GM12873 (cell line): ENCODE measurements around the gene DNAJC5.

Experiments
- CTCF ChIP-seq: IDR thresholded peaks from 2 replicates; pipeline ENCODE4 v1.5.1; 2012; ENCODE audit warnings: low read depth, mild to moderate bottlenecking, moderate library complexity, low read length, control low read depth; ENCODE audit not compliant: insufficient read depth; ENCODE audit errors: missing control alignments

Gene DNAJC5

GRCh38 chr20:63859166-63859699 lies 35.7 kb upstream of the DNAJC5 start:
- no peak for TF ChIP-seq CTCF

GRCh38 chr20:63860325-63861051 lies 34.4 kb upstream of the DNAJC5 start:
- no peak for TF ChIP-seq CTCF

GRCh38 chr20:63861365-63861934 lies 33.5 kb upstream of the DNAJC5 start, which contains the start of gene ABHD16B:
TSS of gene ABHD16B (plus strand) at chr20:63861498. CDS start at chr20:63861541, 43 bp downstream.
- TF ChIP-seq CTCF, result no peak

- no peak for TF ChIP-seq CTCF
Observed at GRCh38 chr20:63861981-63862901, 32.7 kb upstream of the DNAJC5 start.

- no peak for TF ChIP-seq CTCF
Observed at GRCh38 chr20:63863021-63863797, 31.7 kb upstream of the DNAJC5 start.

- TF ChIP-seq CTCF, result peak; percentile 88
Observed at GRCh38 chr20:63863798-63864544, 31.0 kb upstream of the DNAJC5 start.
